ENCODE measurements around the gene RRP36.

RRP36 gene

GRCh38 chr6:43060755-43061633 is 39.6 kb downstream of the RRP36 start:
- Histone ChIP-seq H3K4me3 (ENCODE audit: insufficient read depth, low read depth, low read length, poor library complexity, severe bottlenecking) (no peak overlapping the region), H3K4me1 (ENCODE audit: control insufficient read depth, insufficient read depth, low read length, poor library complexity, severe bottlenecking) (peaks cover 22% of the 10 kb centered on the region), H3K9me3 (ENCODE audit: control insufficient read depth, low read length) (no peaks in the 10 kb centered on the region), H3K27me3 (replicated peaks; ENCODE audit: control insufficient read depth, insufficient read depth, low read length, poor library complexity, severe bottlenecking) (no peaks in the 10 kb centered on the region), H3K27ac (ENCODE audit: insufficient read depth, low read length, poor library complexity, severe bottlenecking) (no peak overlapping the region), H3K36me3 (ENCODE audit: control insufficient read depth, insufficient read depth, low read length) (peaks cover 15% of the 10 kb centered on the region)
- DNase-seq, result no peak

GRCh38 chr6:43061861-43062260 is 40.4 kb downstream of the RRP36 start:
- Histone ChIP-seq H3K4me3 (ENCODE audit: insufficient read depth, low read depth, low read length, poor library complexity, severe bottlenecking) (no peak overlapping the region), H3K27ac (ENCODE audit: insufficient read depth, low read length, poor library complexity, severe bottlenecking) (no peak overlapping the region), H3K36me3 (ENCODE audit: control insufficient read depth, insufficient read depth, low read length) (peaks cover 11% of the 10 kb centered on the region), H3K9me3 (ENCODE audit: control insufficient read depth, low read length) (no peaks in the 10 kb centered on the region), H3K4me1 (ENCODE audit: control insufficient read depth, insufficient read depth, low read length, poor library complexity, severe bottlenecking) (peaks cover 22% of the 10 kb centered on the region), H3K27me3 (replicated peaks; ENCODE audit: control insufficient read depth, insufficient read depth, low read length, poor library complexity, severe bottlenecking) (no peaks in the 10 kb centered on the region)
- DNase-seq, result no peak

- H3K36me3 ChIP-seq (ENCODE audit: control insufficient read depth, insufficient read depth, low read length), result peaks cover 11% of the 10 kb centered on the region
- no peaks in the 10 kb centered on the region for H3K27me3 ChIP-seq (replicated peaks; ENCODE audit: control insufficient read depth, insufficient read depth, low read length, poor library complexity, severe bottlenecking)
- no peaks in the 10 kb centered on the region for H3K9me3 ChIP-seq (ENCODE audit: control insufficient read depth, low read length)
- H3K4me3 ChIP-seq (ENCODE audit: insufficient read depth, low read depth, low read length, poor library complexity, severe bottlenecking), result no peak overlapping the region
- DNase-seq, result no peak
- no peak overlapping the region for H3K27ac ChIP-seq (ENCODE audit: insufficient read depth, low read length, poor library complexity, severe bottlenecking)
- peaks cover 22% of the 10 kb centered on the region for H3K4me1 ChIP-seq (ENCODE audit: control insufficient read depth, insufficient read depth, low read length, poor library complexity, severe bottlenecking)
These were observed 41.4 kb downstream of the RRP36 start for GRCh38 chr6:43062818-43063217.

GRCh38 chr6:43070028-43070632 is 48.7 kb downstream of the RRP36 start:
- Histone ChIP-seq H3K36me3 (ENCODE audit: control insufficient read depth, insufficient read depth, low read length) (peaks cover 6% of the 10 kb centered on the region), H3K4me3 (ENCODE audit: insufficient read depth, low read depth, low read length, poor library complexity, severe bottlenecking) (no peak overlapping the region), H3K27ac (ENCODE audit: insufficient read depth, low read length, poor library complexity, severe bottlenecking) (no peak overlapping the region), H3K4me1 (ENCODE audit: control insufficient read depth, insufficient read depth, low read length, poor library complexity, severe bottlenecking) (no peaks in the 10 kb centered on the region), H3K9me3 (ENCODE audit: control insufficient read depth, low read length) (no peaks in the 10 kb centered on the region), H3K27me3 (replicated peaks; ENCODE audit: control insufficient read depth, insufficient read depth, low read length, poor library complexity, severe bottlenecking) (no peaks in the 10 kb centered on the region)
- DNase-seq, result no peak

GRCh38 chr6:43074847-43075669 is 53.6 kb downstream of the RRP36 start:
- peaks cover 14% of the 10 kb centered on the region for H3K4me1 ChIP-seq (ENCODE audit: control insufficient read depth, insufficient read depth, low read length, poor library complexity, severe bottlenecking)
- no peaks in the 10 kb centered on the region for H3K36me3 ChIP-seq (ENCODE audit: control insufficient read depth, insufficient read depth, low read length)
- no peak for DNase-seq
- H3K4me3 ChIP-seq (ENCODE audit: insufficient read depth, low read depth, low read length, poor library complexity, severe bottlenecking), result no peak overlapping the region
- H3K27ac ChIP-seq (ENCODE audit: insufficient read depth, low read length, poor library complexity, severe bottlenecking), result no peak overlapping the region
- peaks cover 9% of the 10 kb centered on the region for H3K27me3 ChIP-seq (replicated peaks; ENCODE audit: control insufficient read depth, insufficient read depth, low read length, poor library complexity, severe bottlenecking)
- no peaks in the 10 kb centered on the region for H3K9me3 ChIP-seq (ENCODE audit: control insufficient read depth, low read length)

- Histone ChIP-seq H3K4me1 (ENCODE audit: control insufficient read depth, insufficient read depth, low read length, poor library complexity, severe bottlenecking) (peaks cover 14% of the 10 kb centered on the region), H3K4me3 (ENCODE audit: insufficient read depth, low read depth, low read length, poor library complexity, severe bottlenecking) (peak within 1 kb of the TSS; percentile 46), H3K9me3 (ENCODE audit: control insufficient read depth, low read length) (no peaks in the 10 kb centered on the region), H3K27ac (ENCODE audit: insufficient read depth, low read length, poor library complexity, severe bottlenecking) (no peak within 1 kb of the TSS), H3K27me3 (replicated peaks; ENCODE audit: control insufficient read depth, insufficient read depth, low read length, poor library complexity, severe bottlenecking) (peaks cover 9% of the 10 kb centered on the region), H3K36me3 (ENCODE audit: control insufficient read depth, insufficient read depth, low read length) (no peaks in the 10 kb centered on the region)
- no peak for DNase-seq
These were observed 54.4 kb downstream of the RRP36 start, which contains the start of gene PTK7 for GRCh38 chr6:43075670-43076463. PTK7 (plus strand) TSS chr6:43076314; CDS start chr6:43076489, 175 bp downstream.

- Histone ChIP-seq H3K4me1 (ENCODE audit: control insufficient read depth, insufficient read depth, low read length, poor library complexity, severe bottlenecking) (peaks cover 14% of the 10 kb centered on the region), H3K36me3 (ENCODE audit: control insufficient read depth, insufficient read depth, low read length) (no peaks in the 10 kb centered on the region), H3K4me3 (ENCODE audit: insufficient read depth, low read depth, low read length, poor library complexity, severe bottlenecking) (peak overlapping the region; percentile 46), H3K9me3 (ENCODE audit: control insufficient read depth, low read length) (no peaks in the 10 kb centered on the region), H3K27ac (ENCODE audit: insufficient read depth, low read length, poor library complexity, severe bottlenecking) (no peak overlapping the region), H3K27me3 (replicated peaks; ENCODE audit: control insufficient read depth, insufficient read depth, low read length, poor library complexity, severe bottlenecking) (peaks cover 9% of the 10 kb centered on the region)
- no peak for DNase-seq
These were observed 55.3 kb downstream of the RRP36 start for GRCh38 chr6:43076464-43077332.

- H3K36me3 ChIP-seq (ENCODE audit: control insufficient read depth, insufficient read depth, low read length), result no peaks in the 10 kb centered on the region
- no peak for DNase-seq
- H3K27ac ChIP-seq (ENCODE audit: insufficient read depth, low read length, poor library complexity, severe bottlenecking), result no peak overlapping the region
- no peaks in the 10 kb centered on the region for H3K9me3 ChIP-seq (ENCODE audit: control insufficient read depth, low read length)
- peaks cover 14% of the 10 kb centered on the region for H3K4me1 ChIP-seq (ENCODE audit: control insufficient read depth, insufficient read depth, low read length, poor library complexity, severe bottlenecking)
- H3K4me3 ChIP-seq (ENCODE audit: insufficient read depth, low read depth, low read length, poor library complexity, severe bottlenecking), result peak overlapping the region; percentile 46
- peaks cover 9% of the 10 kb centered on the region for H3K27me3 ChIP-seq (replicated peaks; ENCODE audit: control insufficient read depth, insufficient read depth, low read length, poor library complexity, severe bottlenecking)
These were observed 55.9 kb downstream of the RRP36 start for GRCh38 chr6:43077333-43077809.

Data from effector memory CD4-positive, alpha-beta T cell (primary cell).